HFFc6 (cell line): ENCODE results near the gene CYP2S1. TPM values are rescaled to one million over a fixed set of nuclear protein-coding genes. Genes with fewer than 3 reads are reported as not detected.
A peak's percentile ranks its signal among the peaks of the same experiment; 100 is the strongest.

Source experiments
- DNase-seq: peaks from one replicate; pipeline ENCODE4 v3.0.0-alpha.2; 2018
- H3K27ac Mint-ChIP-seq: 2 replicates; pipeline ENCODE4 v1.8.0; 2020; ENCODE audit warnings: mild to moderate bottlenecking, mixed read lengths
- H3K27me3 Mint-ChIP-seq: 2 replicates; pipeline ENCODE4 v1.8.0; 2021; ENCODE audit warnings: mild to moderate bottlenecking, moderate library complexity, mixed read lengths; ENCODE audit not compliant: insufficient read depth
- H3K36me3 Mint-ChIP-seq: 2 replicates; pipeline ENCODE4 v1.8.0; 2021; ENCODE audit warnings: low read depth, mixed read lengths
- H3K4me1 Mint-ChIP-seq: 2 replicates; pipeline ENCODE4 v1.8.0; 2020; ENCODE audit warnings: low read depth, mixed read lengths
- H3K4me3 Mint-ChIP-seq: 2 replicates; pipeline ENCODE4 v1.8.0; 2020; ENCODE audit warnings: mild to moderate bottlenecking, moderate library complexity, mixed read lengths
- H3K9me3 Mint-ChIP-seq: 2 replicates; pipeline ENCODE4 v1.8.0; 2020; ENCODE audit warnings: mild to moderate bottlenecking, mixed read lengths
- total RNA-seq, 6 experiments: library from RNA; stranded (reverse); fragmentation: NEBNext Ultra II Directional; extraction: Animal tissue kit (Norgen Biotek cat#: 25700); gene quantifications; 2 replicates in 1 of 6; 3 replicates in 5 of 6; pipeline ENCODE4 v1.2.3, GENCODE V29; 2021
- TF ChIP-seq, protein P1 (sequence below): fragments of 200-600 bp; sonication (generic); IDR thresholded peaks from 2 replicates; pipeline ENCODE4 v1.5.0; 2021; ENCODE audit warnings: antibody characterized with exemption, mild to moderate bottlenecking

Gene CYP2S1
- total RNA-seq, 6 experiments from 2014 or later: 0.65 to 1.6 (median 1.1) TPM

GRCh38 chr19:41239363-41239762, 46.3 kb downstream of the CYP2S1 start:
- Mint-ChIP-seq H3K4me3 (no peak overlapping the region), H3K36me3 (peaks cover 6% of the 10 kb centered on the region), H3K9me3 (no peaks in the 10 kb centered on the region), H3K27me3 (peaks cover 15% of the 10 kb centered on the region), H3K27ac (no peak overlapping the region; the same call in 1 of the 2 replicates), H3K4me1 (no peaks in the 10 kb centered on the region; the same call in 1 of the 2 replicates)
- TF ChIP-seq, protein P1, sequence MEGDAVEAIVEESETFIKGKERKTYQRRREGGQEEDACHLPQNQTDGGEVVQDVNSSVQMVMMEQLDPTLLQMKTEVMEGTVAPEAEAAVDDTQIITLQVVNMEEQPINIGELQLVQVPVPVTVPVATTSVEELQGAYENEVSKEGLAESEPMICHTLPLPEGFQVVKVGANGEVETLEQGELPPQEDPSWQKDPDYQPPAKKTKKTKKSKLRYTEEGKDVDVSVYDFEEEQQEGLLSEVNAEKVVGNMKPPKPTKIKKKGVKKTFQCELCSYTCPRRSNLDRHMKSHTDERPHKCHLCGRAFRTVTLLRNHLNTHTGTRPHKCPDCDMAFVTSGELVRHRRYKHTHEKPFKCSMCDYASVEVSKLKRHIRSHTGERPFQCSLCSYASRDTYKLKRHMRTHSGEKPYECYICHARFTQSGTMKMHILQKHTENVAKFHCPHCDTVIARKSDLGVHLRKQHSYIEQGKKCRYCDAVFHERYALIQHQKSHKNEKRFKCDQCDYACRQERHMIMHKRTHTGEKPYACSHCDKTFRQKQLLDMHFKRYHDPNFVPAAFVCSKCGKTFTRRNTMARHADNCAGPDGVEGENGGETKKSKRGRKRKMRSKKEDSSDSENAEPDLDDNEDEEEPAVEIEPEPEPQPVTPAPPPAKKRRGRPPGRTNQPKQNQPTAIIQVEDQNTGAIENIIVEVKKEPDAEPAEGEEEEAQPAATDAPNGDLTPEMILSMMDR: no peak
- no peak for DNase-seq

- no peak overlapping the region; the same call in 1 of the 2 replicates for H3K27ac Mint-ChIP-seq
- peaks cover 15% of the 10 kb centered on the region for H3K27me3 Mint-ChIP-seq
- no peaks in the 10 kb centered on the region for H3K9me3 Mint-ChIP-seq
- H3K4me3 Mint-ChIP-seq: no peak overlapping the region
- peaks cover 2% of the 10 kb centered on the region for H3K36me3 Mint-ChIP-seq
- no peaks in the 10 kb centered on the region; the same call in 1 of the 2 replicates for H3K4me1 Mint-ChIP-seq
- TF ChIP-seq, protein P1: no peak
- no peak for DNase-seq
Observed at GRCh38 chr19:41239961-41240574, 47.0 kb downstream of the CYP2S1 start.

- TF ChIP-seq, protein P1: no peak
- Mint-ChIP-seq H3K4me3 (no peak overlapping the region), H3K27me3 (peaks cover 14% of the 10 kb centered on the region), H3K9me3 (no peaks in the 10 kb centered on the region), H3K27ac (no peak overlapping the region), H3K36me3 (peaks cover 16% of the 10 kb centered on the region), H3K4me1 (no peaks in the 10 kb centered on the region; the same call in 1 of the 2 replicates)
- DNase-seq: no peak
Observed at GRCh38 chr19:41241859-41242258, 48.8 kb downstream of the CYP2S1 start.

- H3K36me3 Mint-ChIP-seq: peaks cover 30% of the 10 kb centered on the region
- no peaks in the 10 kb centered on the region for H3K9me3 Mint-ChIP-seq
- H3K27me3 Mint-ChIP-seq: peaks cover 16% of the 10 kb centered on the region
- H3K4me1 Mint-ChIP-seq: no peaks in the 10 kb centered on the region; the same call in 1 of the 2 replicates
- no peak overlapping the region for H3K27ac Mint-ChIP-seq
- no peak for DNase-seq
- no peak overlapping the region for H3K4me3 Mint-ChIP-seq
- TF ChIP-seq, protein P1: no peak
Observed at GRCh38 chr19:41244117-41244516, 51.1 kb downstream of the CYP2S1 start.

DNA sequence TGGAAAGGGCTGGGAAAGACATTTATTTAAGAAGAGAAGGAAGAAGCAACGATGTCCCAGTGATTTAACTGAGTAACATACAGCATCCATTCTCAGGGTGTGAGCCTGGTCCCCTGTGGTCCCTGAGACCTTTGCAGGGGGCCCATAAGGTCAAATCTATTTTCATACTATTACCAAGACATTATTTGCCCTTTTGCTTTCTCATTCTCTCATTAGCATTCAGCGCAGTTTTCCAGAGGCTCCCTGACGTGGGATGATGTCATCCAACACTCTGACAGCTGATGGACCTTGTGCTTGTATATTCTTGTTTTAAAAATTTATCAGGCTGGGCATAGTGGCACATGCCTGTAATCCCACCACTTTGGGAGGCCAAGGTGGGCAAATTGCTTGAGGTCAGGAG, 52.8 kb downstream of the CYP2S1 start:
- H3K36me3 Mint-ChIP-seq: peaks cover 37% of the 10 kb centered on the region
- H3K27ac Mint-ChIP-seq: peak overlapping the region; percentile 42; the same call in 1 of the 2 replicates
- H3K27me3 Mint-ChIP-seq: peaks cover 16% of the 10 kb centered on the region

More for the DNA sequence above, 52.8 kb downstream of the CYP2S1 start:
- Mint-ChIP-seq H3K9me3 (no peaks in the 10 kb centered on the region), H3K4me1 (no peaks in the 10 kb centered on the region), H3K4me3 (no peak overlapping the region)
- TF ChIP-seq, protein P1: no peak
- no peak for DNase-seq
